ENCODE data around the gene EHD2.
A peak's percentile ranks its signal among the peaks of the same experiment; 100 is the strongest.
"Not testable (repeated sequence)": the region's sequence is repeated elsewhere in the genome, so short reads cannot be mapped to it uniquely, and the experiment has no call there.

The EHD2 gene

GRCh38 chr19:47691782-47692181, 21.4 kb upstream of the EHD2 start:
- no peak for DNase-seq (ENCODE audit: low spot score)

- DNase-seq (ENCODE audit: low spot score), result no peak
Measured at GRCh38 chr19:47693489-47693888, 19.7 kb upstream of the EHD2 start.

GRCh38 chr19:47693903-47694302, 19.3 kb upstream of the EHD2 start:
- DNase-seq (ENCODE audit: low spot score), result no peak

GRCh38 chr19:47694466-47695273, 18.6 kb upstream of the EHD2 start:
- DNase-seq (ENCODE audit: low spot score), result no peak

DNA sequence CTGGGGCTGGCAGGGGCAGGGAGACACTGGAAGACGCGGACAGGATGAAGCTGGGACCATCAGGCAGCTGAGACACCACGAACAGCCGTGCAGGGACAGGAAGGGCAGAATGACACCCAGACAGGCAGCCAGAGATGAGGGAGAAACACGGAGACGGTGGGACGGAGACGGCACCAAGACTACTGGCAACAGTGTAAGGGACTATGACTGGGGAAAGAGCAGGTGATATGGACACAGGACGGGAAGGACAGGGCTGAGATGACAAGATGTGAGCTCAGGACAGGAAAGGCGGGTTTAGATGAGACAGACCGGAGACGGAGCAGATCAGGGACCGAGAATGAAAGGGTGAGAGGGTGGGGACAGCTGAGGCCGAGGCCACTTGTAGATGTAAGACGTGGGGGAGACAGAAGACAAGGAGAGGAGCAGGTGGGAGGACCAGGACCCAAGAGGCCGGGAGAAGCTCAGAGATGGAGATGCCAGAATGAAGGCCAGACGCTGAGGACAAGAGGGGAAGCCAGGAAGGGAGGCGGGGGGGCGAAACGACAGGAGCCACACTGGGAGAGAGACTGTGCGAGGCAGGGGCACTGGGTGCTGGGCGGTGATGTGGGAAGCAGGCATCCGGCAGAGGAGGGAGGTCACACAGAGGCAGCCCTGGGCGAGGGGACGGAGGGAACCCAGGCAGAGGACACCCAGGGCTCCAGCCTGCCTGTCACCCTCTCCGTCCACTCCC, 17.5 kb upstream of the EHD2 start:
- no peak for DNase-seq (ENCODE audit: low spot score)

DNA sequence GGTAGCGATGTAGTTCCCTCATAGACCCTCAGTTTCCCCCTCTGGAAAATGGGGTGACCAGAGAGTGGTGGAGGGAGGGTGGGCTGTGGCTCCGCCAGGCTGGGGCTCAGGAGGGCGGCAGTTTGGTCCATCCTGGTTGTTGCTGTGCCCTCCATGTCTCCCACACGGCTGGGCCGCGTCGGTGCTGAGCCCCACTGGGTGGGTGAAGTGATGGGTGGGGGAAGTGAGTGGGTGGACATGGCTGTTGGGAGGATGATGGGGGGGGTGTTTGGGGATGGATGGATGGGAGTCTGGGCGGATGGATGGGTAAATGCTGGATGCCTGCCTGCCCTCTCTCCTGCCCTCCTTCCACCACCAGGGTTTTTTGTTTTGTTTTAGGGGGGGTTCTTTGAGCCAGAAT, 16.6 kb upstream of the EHD2 start:
- no peak for DNase-seq (ENCODE audit: low spot score)

DNA sequence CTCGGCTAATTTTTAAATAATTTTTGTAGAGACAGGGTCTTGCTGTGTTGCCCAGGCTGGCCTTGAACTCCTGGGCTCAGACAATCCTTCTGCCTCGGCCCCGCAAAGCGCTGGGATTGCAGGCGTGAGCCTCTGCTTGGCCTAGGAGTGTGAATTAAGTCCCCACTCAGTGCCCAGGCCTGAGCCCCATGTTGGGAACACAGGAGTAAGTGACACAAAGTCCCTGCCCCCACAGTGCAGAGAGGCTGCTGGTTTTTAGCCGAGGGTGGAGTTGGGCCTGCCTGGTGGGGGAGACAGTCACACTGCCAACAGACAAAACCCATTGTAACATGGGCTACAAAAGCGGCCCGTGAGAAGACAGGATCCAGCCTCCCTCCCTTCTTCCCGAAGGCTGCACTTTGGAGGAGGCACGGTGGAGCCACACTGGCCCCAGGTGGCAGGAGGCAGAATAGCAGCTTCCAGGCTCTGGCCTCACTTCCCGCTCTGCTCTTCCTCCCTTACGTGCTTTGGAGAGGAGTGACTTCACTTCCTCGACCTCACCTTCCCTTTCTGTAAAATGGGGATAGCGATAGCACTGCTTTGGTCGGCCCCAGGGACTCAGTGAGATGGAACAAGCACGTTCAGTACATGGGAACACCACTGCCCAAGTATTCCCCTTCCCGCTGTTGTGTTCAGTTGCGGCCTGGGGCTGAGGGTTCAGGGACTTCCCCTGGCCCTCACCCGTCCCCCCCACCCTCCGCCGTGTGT, 15.2 kb upstream of the EHD2 start:
- peak; percentile 87 for DNase-seq (ENCODE audit: low spot score)

GRCh38 chr19:47698631-47699359, 14.4 kb upstream of the EHD2 start:
- DNase-seq (ENCODE audit: low spot score), result no peak

- DNase-seq (ENCODE audit: low spot score), result peak; percentile 83
Measured at GRCh38 chr19:47699360-47699917, 13.8 kb upstream of the EHD2 start.

GRCh38 chr19:47700934-47701716, 12.1 kb upstream of the EHD2 start:
- no peak for DNase-seq (ENCODE audit: low spot score)

DNA sequence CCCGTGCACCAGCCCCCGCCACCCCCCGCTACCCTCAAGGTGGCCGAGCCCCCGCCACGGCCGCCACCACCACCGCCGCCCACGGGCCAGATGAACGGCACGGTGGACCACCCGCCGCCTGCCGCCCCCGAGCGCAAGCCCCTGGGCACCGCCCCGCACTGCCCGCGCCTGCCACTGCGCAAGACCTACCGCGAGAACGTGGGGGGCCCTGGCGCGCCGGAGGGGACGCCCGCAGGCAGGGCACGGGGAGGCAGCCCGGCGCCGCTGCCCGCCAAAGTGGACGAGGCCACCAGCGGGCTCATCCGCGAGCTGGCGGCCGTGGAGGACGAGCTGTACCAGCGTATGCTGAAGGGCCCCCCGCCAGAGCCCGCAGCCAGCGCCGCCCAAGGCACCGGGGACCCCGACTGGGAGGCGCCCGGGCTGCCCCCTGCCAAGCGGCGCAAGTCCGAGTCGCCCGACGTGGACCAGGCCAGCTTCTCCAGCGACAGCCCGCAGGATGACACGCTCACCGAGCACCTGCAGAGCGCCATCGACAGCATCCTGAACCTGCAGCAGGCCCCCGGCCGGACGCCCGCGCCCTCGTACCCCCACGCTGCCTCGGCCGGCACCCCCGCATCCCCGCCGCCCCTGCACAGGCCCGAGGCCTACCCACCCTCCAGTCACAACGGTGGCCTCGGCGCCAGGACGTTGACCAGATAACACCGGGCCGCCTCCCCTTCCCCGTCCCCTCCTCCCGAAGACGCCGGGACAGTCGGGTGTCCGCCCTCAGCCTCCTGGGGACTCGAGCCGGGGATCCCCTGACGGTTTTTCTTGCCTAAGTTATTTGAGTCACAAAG, 11.3 kb upstream of the EHD2 start:
- DNase-seq (ENCODE audit: low spot score), result no peak

GRCh38 chr19:47702671-47703070, 10.6 kb upstream of the EHD2 start:
- DNase-seq (ENCODE audit: low spot score), result no peak

GRCh38 chr19:47703301-47703700, 9.9 kb upstream of the EHD2 start:
- no peak for DNase-seq (ENCODE audit: low spot score)

- no peak for DNase-seq (ENCODE audit: low spot score)
Measured at GRCh38 chr19:47704024-47704423, 9.2 kb upstream of the EHD2 start.

DNA sequence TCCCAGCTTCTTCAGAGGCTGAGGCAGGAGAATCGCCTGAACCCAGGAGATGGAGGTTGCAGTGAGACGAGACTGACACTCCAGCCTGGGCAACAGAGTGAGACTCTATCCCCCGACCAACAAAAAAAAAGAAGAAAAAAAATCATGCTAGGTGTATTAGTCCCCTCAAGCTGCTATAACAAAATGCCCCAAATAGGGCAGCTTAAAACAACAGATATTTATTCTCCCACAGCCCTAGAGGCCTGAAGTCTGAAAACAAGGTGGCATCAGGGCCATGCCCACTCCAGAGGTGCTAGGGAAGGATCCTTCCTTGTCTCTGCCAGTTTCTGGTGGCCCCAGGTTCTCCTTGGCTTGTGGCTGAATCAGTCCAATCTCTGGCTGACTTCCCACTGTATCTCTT, 8.6 kb upstream of the EHD2 start:
- no peak for DNase-seq (ENCODE audit: low spot score)

DNA sequence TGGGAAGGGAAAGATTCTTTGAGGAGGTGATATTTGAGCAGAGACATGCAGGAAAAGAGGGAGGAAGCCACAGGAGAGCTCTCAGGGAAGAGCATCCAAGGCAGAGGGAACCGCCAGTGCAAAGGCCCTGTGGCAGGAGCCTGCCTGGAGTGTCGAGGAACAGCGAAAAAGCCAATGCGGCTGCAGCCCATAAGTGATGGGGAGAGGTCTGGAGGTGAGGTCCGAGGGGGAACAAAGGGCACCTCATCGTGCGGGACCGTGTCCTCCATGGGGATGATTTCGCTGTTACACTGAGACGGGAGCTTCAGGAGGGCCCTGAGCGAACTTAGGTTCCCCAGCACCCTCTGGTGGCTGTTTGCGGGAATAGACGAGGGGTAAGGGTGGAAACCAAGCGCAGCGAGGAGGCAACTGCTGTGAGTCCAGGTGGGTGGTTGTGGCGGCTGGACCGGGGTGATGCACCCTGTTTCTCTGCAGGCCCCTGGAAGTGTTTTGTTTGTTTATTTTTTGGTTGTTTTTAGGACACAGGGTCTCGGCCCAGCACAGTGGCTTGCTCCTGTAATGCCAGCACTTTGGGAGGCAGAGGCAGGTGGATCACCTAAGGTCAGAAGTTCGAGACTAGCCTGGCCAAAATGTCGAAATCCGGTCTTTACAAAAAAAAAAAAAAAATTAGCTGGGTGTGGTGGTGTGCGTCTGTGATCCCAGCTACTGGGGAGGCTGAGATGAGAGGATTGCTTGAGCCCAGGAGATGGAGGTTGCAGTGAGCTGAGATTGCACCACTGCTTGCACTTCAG, 5.9 kb upstream of the EHD2 start:
- peak; percentile 81 for DNase-seq (ENCODE audit: low spot score)

- no peak for DNase-seq (ENCODE audit: low spot score)
Measured at GRCh38 chr19:47711652-47712242, 1.5 kb upstream of the EHD2 start.

- no peak for DNase-seq (ENCODE audit: low spot score)
Measured at GRCh38 chr19:47714339-47714738, 1.1 kb downstream of the EHD2 start.

- DNase-seq (ENCODE audit: low spot score), result not testable (repeated sequence)
Measured at GRCh38 chr19:47714855-47715254, 1.6 kb downstream of the EHD2 start.

Data from ecto neural progenitor cell (in vitro differentiated cells).